ENCODE data around the gene TMEM106B.

Gene TMEM106B

GRCh38 chr7:12229046-12229445 lies 18.0 kb downstream of the TMEM106B start:
- DNase-seq = no peak

- DNase-seq = no peak
Observed at GRCh38 chr7:12231097-12231496, 20.0 kb downstream of the TMEM106B start.

- no peak for DNase-seq
Observed at GRCh38 chr7:12233175-12233574, 22.1 kb downstream of the TMEM106B start.

GRCh38 chr7:12234334-12234865 lies 23.3 kb downstream of the TMEM106B start:
- no peak for DNase-seq

GRCh38 chr7:12235970-12236369 lies 24.9 kb downstream of the TMEM106B start:
- no peak for DNase-seq

GRCh38 chr7:12237007-12237406 lies 25.9 kb downstream of the TMEM106B start:
- no peak for DNase-seq

GRCh38 chr7:12239806-12240205 lies 28.7 kb downstream of the TMEM106B start:
- DNase-seq = no peak

GRCh38 chr7:12244129-12244528 lies 33.0 kb downstream of the TMEM106B start:
- DNase-seq = no peak

- no peak for DNase-seq
Observed at GRCh38 chr7:12244694-12245093, 33.6 kb downstream of the TMEM106B start.

GRCh38 chr7:12249706-12250105 lies 38.6 kb downstream of the TMEM106B start:
- no peak for DNase-seq

- no peak for DNase-seq
Observed at GRCh38 chr7:12250232-12250631, 39.1 kb downstream of the TMEM106B start.

- no peak for DNase-seq
Observed at GRCh38 chr7:12256090-12256489, 45.0 kb downstream of the TMEM106B start.

- DNase-seq = no peak
Observed at GRCh38 chr7:12257582-12257981, 46.5 kb downstream of the TMEM106B start.

- no peak for DNase-seq
Observed at GRCh38 chr7:12258074-12258473, 47.0 kb downstream of the TMEM106B start.

- DNase-seq = no peak
Observed at GRCh38 chr7:12267542-12267941, 56.4 kb downstream of the TMEM106B start.

GRCh38 chr7:12269100-12269895 lies 58.2 kb downstream of the TMEM106B start:
- DNase-seq = no peak

GRCh38 chr7:12281038-12281437 lies 69.9 kb downstream of the TMEM106B start:
- DNase-seq = no peak

- no peak for DNase-seq
Observed at GRCh38 chr7:12287901-12288300, 76.8 kb downstream of the TMEM106B start.

GRCh38 chr7:12289996-12290395 lies 78.9 kb downstream of the TMEM106B start:
- DNase-seq = no peak

GRCh38 chr7:12290761-12291160 lies 79.7 kb downstream of the TMEM106B start:
- no peak for DNase-seq

- no peak for DNase-seq
Observed at GRCh38 chr7:12291870-12292269, 80.8 kb downstream of the TMEM106B start.

Measured in 8988T (cell line).